Measurements from ENCODE around the gene PNISR.

PNISR gene

DNA sequence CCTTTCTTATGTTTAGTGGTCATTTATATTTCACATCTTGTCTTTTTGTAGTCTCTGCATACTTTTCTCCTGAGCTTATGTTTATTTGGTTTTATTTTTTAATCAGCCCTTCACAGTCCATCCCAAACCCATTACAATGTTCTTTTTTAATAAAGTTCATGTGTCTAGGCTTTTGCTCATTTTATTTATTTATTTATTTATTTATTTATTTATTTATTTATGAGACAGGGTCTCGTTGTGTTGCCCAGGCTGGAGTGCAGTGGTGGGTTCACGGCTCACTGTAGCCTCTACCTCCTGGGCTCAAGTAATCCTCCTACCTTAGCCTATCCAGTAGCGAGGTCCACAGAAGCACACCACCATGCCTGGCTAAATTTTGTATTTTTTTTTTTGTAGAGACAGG lies 34.2 kb downstream of the PNISR start:
- no peaks in the 10 kb centered on the region for H3K27me3 Mint-ChIP-seq (ENCODE audit: low read depth)
- DNase-seq (ENCODE audit: low spot score) = no peak
- H3K4me1 Mint-ChIP-seq (ENCODE audit: low read depth) = peaks cover 8% of the 10 kb centered on the region
- no peak overlapping the region for H3K27ac Mint-ChIP-seq
- no peaks in the 10 kb centered on the region for H3K9me3 Mint-ChIP-seq
- H3K36me3 Mint-ChIP-seq (ENCODE audit: low read depth) = peaks cover 2% of the 10 kb centered on the region
- no peak overlapping the region for H3K4me3 Mint-ChIP-seq

GRCh38 chr6:99384507-99384906 lies 40.6 kb downstream of the PNISR start:
- no peak for DNase-seq (ENCODE audit: low spot score)
- Mint-ChIP-seq H3K36me3 (ENCODE audit: low read depth) (no peaks in the 10 kb centered on the region), H3K9me3 (no peaks in the 10 kb centered on the region), H3K27ac (no peak overlapping the region), H3K27me3 (ENCODE audit: low read depth) (no peaks in the 10 kb centered on the region), H3K4me1 (ENCODE audit: low read depth) (no peaks in the 10 kb centered on the region), H3K4me3 (no peak overlapping the region)

DNA sequence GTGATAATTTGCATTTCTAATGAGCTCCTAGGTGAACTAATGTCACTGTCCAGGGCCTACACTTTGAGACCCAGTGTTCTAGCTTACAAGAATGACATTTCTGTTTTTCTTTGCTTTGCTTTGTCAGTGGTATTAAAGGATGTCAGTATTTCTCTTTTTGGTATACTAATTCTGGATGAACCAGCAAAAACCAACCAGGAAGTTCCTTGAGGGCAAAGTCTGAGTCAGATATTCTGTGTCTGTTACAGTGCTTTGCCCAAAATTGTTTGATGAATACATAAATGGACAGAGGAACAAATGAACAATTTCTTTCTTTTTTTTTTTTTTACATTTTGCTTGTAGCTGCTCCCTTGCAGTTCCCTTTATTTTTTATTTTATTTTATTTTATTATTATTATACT lies 46.5 kb downstream of the PNISR start:
- Mint-ChIP-seq H3K27me3 (ENCODE audit: low read depth) (no peaks in the 10 kb centered on the region), H3K9me3 (no peaks in the 10 kb centered on the region), H3K4me3 (no peak overlapping the region), H3K36me3 (ENCODE audit: low read depth) (no peaks in the 10 kb centered on the region), H3K4me1 (ENCODE audit: low read depth) (no peaks in the 10 kb centered on the region), H3K27ac (no peak overlapping the region)
- DNase-seq (ENCODE audit: low spot score) = no peak

GRCh38 chr6:99369533-99369932 lies 55.6 kb downstream of the PNISR start:
- Mint-ChIP-seq H3K9me3 (no peaks in the 10 kb centered on the region), H3K4me1 (ENCODE audit: low read depth) (no peaks in the 10 kb centered on the region), H3K4me3 (no peak overlapping the region), H3K27me3 (ENCODE audit: low read depth) (no peaks in the 10 kb centered on the region), H3K27ac (no peak overlapping the region), H3K36me3 (ENCODE audit: low read depth) (no peaks in the 10 kb centered on the region)
- no peak for DNase-seq (ENCODE audit: low spot score)

- Mint-ChIP-seq H3K4me1 (ENCODE audit: low read depth) (peaks cover 12% of the 10 kb centered on the region), H3K27me3 (ENCODE audit: low read depth) (no peaks in the 10 kb centered on the region), H3K36me3 (ENCODE audit: low read depth) (no peaks in the 10 kb centered on the region), H3K4me3 (no peak overlapping the region), H3K27ac (no peak overlapping the region), H3K9me3 (no peaks in the 10 kb centered on the region)
- DNase-seq (ENCODE audit: low spot score) = no peak
These were observed 58.3 kb downstream of the PNISR start for GRCh38 chr6:99366852-99367251.

DNA sequence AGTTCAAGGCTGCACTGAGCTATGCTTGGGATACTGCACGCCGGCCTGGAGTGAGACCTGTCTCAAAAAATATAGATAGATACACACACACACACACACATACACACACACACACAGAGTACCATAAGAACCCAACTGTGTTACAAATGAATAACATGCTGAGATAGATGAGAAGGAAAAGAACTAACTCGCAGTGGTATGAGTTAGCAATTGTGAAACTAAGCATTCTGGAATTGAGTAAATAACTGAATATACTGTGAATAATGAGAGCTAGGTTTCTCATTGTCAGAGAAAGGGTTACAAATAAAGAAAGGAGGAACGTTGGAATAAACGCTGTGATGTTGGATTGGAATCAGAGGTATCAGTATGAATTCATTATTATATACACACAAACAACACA lies 61.1 kb downstream of the PNISR start:
- Mint-ChIP-seq H3K27me3 (ENCODE audit: low read depth) (peaks cover 14% of the 10 kb centered on the region), H3K4me3 (no peak overlapping the region), H3K9me3 (no peaks in the 10 kb centered on the region), H3K27ac (no peak overlapping the region), H3K36me3 (ENCODE audit: low read depth) (no peaks in the 10 kb centered on the region), H3K4me1 (ENCODE audit: low read depth) (peaks cover 14% of the 10 kb centered on the region)
- DNase-seq (ENCODE audit: low spot score) = no peak

DNA sequence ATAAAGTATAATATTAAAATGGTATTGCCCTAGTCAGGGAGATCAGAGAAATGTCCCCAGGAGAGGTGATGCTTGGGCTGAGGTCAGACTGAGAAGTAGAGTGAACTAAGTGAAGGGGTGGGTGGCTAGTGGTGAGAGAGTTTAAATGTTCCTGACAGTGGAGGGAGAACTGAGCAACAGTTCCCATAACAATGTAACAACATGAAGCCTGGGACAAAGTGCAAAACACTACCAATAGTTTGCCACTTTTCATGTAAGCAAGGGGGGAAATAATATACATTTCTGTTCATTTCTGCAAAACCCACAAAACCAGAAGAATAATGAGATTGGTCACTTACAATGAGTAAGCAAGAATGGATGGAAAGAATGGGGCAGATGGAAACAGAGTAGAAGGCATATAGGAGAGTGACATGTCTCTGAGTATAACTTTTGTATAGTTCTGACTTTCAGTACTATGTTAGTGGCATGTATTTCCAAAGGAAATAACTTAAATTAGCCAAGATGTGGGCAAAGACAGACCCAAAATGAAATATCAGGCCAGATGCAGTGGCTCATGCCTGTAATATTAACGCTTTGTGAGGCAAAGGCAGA lies 62.3 kb downstream of the PNISR start:
- DNase-seq (ENCODE audit: low spot score) = peak; percentile 11
- Mint-ChIP-seq H3K9me3 (no peaks in the 10 kb centered on the region), H3K4me1 (ENCODE audit: low read depth) (peaks cover 14% of the 10 kb centered on the region), H3K4me3 (no peak overlapping the region), H3K27ac (no peak overlapping the region), H3K27me3 (ENCODE audit: low read depth) (peaks cover 16% of the 10 kb centered on the region), H3K36me3 (ENCODE audit: low read depth) (no peaks in the 10 kb centered on the region)

DNA sequence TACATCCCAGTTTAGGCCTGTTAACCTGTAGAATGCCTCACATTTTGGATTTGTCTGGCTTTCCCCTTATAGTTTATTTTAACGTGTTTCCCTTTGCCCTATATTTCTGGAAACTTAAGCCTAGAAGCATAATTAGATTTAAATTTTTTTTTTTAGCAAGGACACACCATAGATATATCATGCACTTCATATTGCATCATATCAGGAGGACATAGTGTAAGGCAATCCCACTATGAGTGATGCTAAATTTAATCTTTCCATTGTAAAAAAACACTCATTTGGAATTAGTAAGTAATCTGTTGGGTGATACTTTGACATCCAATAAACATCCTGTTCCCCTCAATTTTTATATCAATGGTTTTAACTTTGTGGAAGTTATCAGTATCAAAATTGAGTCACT lies 65.3 kb downstream of the PNISR start:
- Mint-ChIP-seq H3K4me3 (no peak overlapping the region), H3K36me3 (ENCODE audit: low read depth) (no peaks in the 10 kb centered on the region), H3K27ac (no peak overlapping the region), H3K27me3 (ENCODE audit: low read depth) (peaks cover 34% of the 10 kb centered on the region), H3K9me3 (no peaks in the 10 kb centered on the region), H3K4me1 (ENCODE audit: low read depth) (peaks cover 14% of the 10 kb centered on the region)
- no peak for DNase-seq (ENCODE audit: low spot score)

DNA sequence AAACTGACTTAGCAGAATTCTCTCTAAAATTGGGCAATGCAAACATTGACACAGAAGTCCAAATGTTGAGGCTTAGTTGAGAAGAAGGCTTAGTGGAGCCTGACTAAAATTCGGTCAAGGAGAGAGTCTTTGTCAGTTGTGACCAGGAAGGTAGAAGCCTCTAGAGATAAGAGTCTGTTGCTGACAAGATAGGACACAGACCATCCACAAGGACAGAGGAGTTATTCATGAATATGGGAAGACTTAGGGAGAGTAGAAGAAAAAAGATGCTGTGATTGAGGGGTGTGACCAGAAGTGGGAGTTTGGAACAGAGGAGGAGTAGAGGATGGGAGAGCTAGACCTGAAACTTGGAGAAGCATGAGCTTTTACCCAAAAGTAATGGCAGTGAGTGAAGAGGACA lies 68.5 kb downstream of the PNISR start:
- Mint-ChIP-seq H3K4me3 (no peak overlapping the region), H3K4me1 (ENCODE audit: low read depth) (peaks cover under 1% of the 10 kb centered on the region), H3K9me3 (no peaks in the 10 kb centered on the region), H3K27me3 (ENCODE audit: low read depth) (peaks cover 47% of the 10 kb centered on the region), H3K36me3 (ENCODE audit: low read depth) (no peaks in the 10 kb centered on the region), H3K27ac (no peak overlapping the region)
- DNase-seq (ENCODE audit: low spot score) = no peak

- Mint-ChIP-seq H3K4me1 (ENCODE audit: low read depth) (peaks cover 3% of the 10 kb centered on the region), H3K36me3 (ENCODE audit: low read depth) (no peaks in the 10 kb centered on the region), H3K9me3 (no peaks in the 10 kb centered on the region), H3K4me3 (no peak overlapping the region), H3K27me3 (ENCODE audit: low read depth) (peaks cover 54% of the 10 kb centered on the region), H3K27ac (no peak overlapping the region)
- no peak for DNase-seq (ENCODE audit: low spot score)
These were observed 70.1 kb downstream of the PNISR start for GRCh38 chr6:99354983-99355382.

DNA sequence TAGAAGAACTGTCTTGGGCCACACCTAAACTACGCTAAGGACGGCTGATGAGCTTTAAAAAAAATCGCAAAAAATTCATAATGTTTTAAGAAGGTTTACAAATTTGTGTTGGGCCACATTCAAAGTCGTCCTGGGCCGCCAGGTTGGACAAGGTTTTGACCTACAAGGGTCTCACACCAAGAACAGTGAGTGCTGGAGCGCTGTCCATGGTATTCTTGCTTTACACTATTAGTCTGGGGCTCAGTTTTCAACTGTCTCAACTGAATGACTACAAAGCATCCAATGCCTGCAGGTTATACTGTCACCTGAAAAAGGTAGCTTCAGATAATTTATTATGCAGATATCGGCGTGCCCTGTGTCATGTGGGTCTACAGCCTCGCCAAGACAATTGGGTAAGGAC lies 72.0 kb downstream of the PNISR start:
- Mint-ChIP-seq H3K4me1 (ENCODE audit: low read depth) (peaks cover 3% of the 10 kb centered on the region), H3K9me3 (no peaks in the 10 kb centered on the region), H3K27me3 (ENCODE audit: low read depth) (peaks cover 61% of the 10 kb centered on the region), H3K36me3 (ENCODE audit: low read depth) (no peaks in the 10 kb centered on the region), H3K27ac (no peak overlapping the region), H3K4me3 (no peak overlapping the region)
- no peak for DNase-seq (ENCODE audit: low spot score)

- peak overlapping the region; percentile 39 for H3K4me3 Mint-ChIP-seq
- H3K27ac Mint-ChIP-seq = no peak overlapping the region
- H3K9me3 Mint-ChIP-seq = no peaks in the 10 kb centered on the region
- H3K4me1 Mint-ChIP-seq (ENCODE audit: low read depth) = peaks cover 3% of the 10 kb centered on the region
- no peak for DNase-seq (ENCODE audit: low spot score)
- peaks cover 64% of the 10 kb centered on the region for H3K27me3 Mint-ChIP-seq (ENCODE audit: low read depth)
- no peaks in the 10 kb centered on the region for H3K36me3 Mint-ChIP-seq (ENCODE audit: low read depth)
These were observed 74.5 kb downstream of the PNISR start for GRCh38 chr6:99350573-99350972.

- Mint-ChIP-seq H3K27ac (no peak within 1 kb of the TSS), H3K36me3 (ENCODE audit: low read depth) (no peaks in the 10 kb centered on the region), H3K27me3 (ENCODE audit: low read depth) (peaks cover 67% of the 10 kb centered on the region), H3K9me3 (no peaks in the 10 kb centered on the region), H3K4me1 (ENCODE audit: low read depth) (peaks cover 5% of the 10 kb centered on the region), H3K4me3 (peak within 1 kb of the TSS; percentile 51)
- DNase-seq (ENCODE audit: low spot score) = peak; percentile 26
These were observed 75.7 kb downstream of the PNISR start, which contains the start of gene FAXC for GRCh38 chr6:99349171-99350141. TSS of gene FAXC (minus strand) at chr6:99349674. CDS start at chr6:99349372, 302 bp downstream.

DNA sequence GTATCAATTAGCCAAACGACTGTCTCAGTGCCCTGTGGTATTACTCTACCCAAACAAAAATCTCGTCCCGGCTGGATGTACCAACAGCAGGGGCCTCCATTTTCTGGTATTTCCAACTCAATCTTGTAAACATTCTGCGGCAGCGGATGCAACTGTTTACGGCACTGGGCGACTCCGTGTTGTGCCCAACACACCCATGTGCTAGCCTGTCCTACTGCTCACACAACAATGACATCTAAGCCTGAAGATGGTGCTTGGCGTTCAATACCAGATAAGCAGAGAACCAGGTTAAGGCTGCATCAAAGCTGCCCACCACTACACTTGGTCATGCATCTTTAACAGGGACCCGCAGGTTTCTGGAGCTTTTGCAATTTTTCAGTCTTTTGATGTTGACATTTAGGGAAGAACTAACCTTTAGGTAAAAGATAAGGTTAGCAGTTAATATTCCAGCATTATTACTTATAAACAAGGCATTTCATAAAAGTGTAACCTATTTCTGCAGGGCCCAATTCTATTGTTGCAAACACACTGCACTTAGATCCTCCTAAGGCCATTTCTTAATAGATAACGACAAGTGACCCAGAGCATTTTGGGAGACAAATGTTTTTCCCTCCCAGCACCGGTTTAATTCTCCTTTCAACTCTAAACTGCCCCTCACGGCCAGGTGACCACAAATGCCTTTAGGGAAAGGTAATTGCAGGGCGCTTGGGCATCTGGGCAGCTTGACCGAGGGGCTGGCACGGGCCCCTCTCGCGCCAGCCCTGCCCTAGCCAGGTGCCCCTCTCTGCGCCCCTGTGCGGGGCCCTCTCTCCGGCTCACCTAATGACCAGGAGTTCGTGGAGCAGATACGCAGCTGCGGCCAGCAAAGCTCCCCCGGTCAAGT lies 76.6 kb downstream of the PNISR start:
- peaks cover 9% of the 10 kb centered on the region for H3K4me1 Mint-ChIP-seq (ENCODE audit: low read depth)
- peak overlapping the region; percentile 51 for H3K4me3 Mint-ChIP-seq
- H3K36me3 Mint-ChIP-seq (ENCODE audit: low read depth) = no peaks in the 10 kb centered on the region
- peaks cover 70% of the 10 kb centered on the region for H3K27me3 Mint-ChIP-seq (ENCODE audit: low read depth)
- DNase-seq (ENCODE audit: low spot score) = no peak
- H3K9me3 Mint-ChIP-seq = no peaks in the 10 kb centered on the region
- H3K27ac Mint-ChIP-seq = no peak overlapping the region

All from T-helper 2 cell treated with Interferon-gamma antibody and Interleukin-4, amounts not matched to agents 5 μg/mL and 100 μg/mL, for 36 hours (primary cell).